Neural progenitor cell (in vitro differentiated cells): ENCODE measurements around the gene PARVA. TPM values are rescaled to one million over a fixed set of nuclear protein-coding genes. Genes with fewer than 3 reads are reported as not detected.

ENCODE experiments used
- DNase-seq: peaks from one replicate; pipeline ENCODE4 v3.0.0-alpha.2; 2016; ENCODE audit warnings: low spot score
- H2AFZ ChIP-seq: fragments of 200-600 bp; sonication (generic); replicated peaks from 2 replicates; pipeline ENCODE4 v1.6.1; 2016; ENCODE audit warnings: antibody characterized with exemption
- H3F3A ChIP-seq: fragments of 200-600 bp; sonication (generic); 2 replicates; pipeline ENCODE4 v1.6.1; 2016; ENCODE audit warnings: antibody characterized with exemption, low read depth
- H3K27ac ChIP-seq: fragments of 200-600 bp; sonication (generic); 2 replicates; pipeline ENCODE4 v1.5.1; 2016; ENCODE audit warnings: mild to moderate bottlenecking
- H3K27me3 ChIP-seq: fragments of 200-600 bp; sonication (generic); 2 replicates; pipeline ENCODE4 v1.6.1; 2016; ENCODE audit warnings: mild to moderate bottlenecking, moderate library complexity
- H3K36me3 ChIP-seq: fragments of 200-600 bp; sonication (generic); 2 replicates; pipeline ENCODE4 v1.5.1; 2016
- H3K4me1 ChIP-seq: fragments of 200-600 bp; sonication (generic); 2 replicates; pipeline ENCODE4 v1.6.1; 2016; ENCODE audit warnings: mixed run types
- H3K4me2 ChIP-seq: fragments of 200-600 bp; sonication (generic); 2 replicates; pipeline ENCODE4 v1.6.1; 2016
- H3K4me3 ChIP-seq: fragments of 200-600 bp; sonication (generic); 2 replicates; pipeline ENCODE4 v1.5.1; 2016
- H3K79me2 ChIP-seq: fragments of 200-600 bp; sonication (generic); 2 replicates; pipeline ENCODE4 v1.6.1; 2016; ENCODE audit warnings: low read depth
- H3K9ac ChIP-seq: fragments of 200-600 bp; sonication (generic); 2 replicates; pipeline ENCODE4 v1.6.1; 2016
- H3K9me3 ChIP-seq: fragments of 200-600 bp; sonication (generic); 2 replicates; pipeline ENCODE4 v1.5.1; 2016; ENCODE audit warnings: low read depth
- H4K20me1 ChIP-seq: fragments of 200-600 bp; sonication (generic); 2 replicates; pipeline ENCODE4 v1.6.1; 2016; ENCODE audit warnings: low read depth
- H3K27ac Mint-ChIP-seq: 3 replicates; pipeline ENCODE4 v1.8.0; 2021; ENCODE audit warnings: mixed read lengths
- H3K27me3 Mint-ChIP-seq: 2 replicates; pipeline ENCODE4 v1.8.0; 2022; ENCODE audit warnings: low read depth, mild to moderate bottlenecking, inconsistent platforms, moderate library complexity, mixed read lengths; ENCODE audit not compliant: insufficient read depth
- H3K36me3 Mint-ChIP-seq: 3 replicates; pipeline ENCODE4 v1.8.0; 2021; ENCODE audit warnings: mixed read lengths
- H3K4me1 Mint-ChIP-seq: 3 replicates; pipeline ENCODE4 v1.8.0; 2021; ENCODE audit warnings: mixed read lengths
- H3K4me3 Mint-ChIP-seq: 3 replicates; pipeline ENCODE4 v1.8.0; 2021; ENCODE audit warnings: mild to moderate bottlenecking, moderate library complexity, mixed read lengths
- H3K9me3 Mint-ChIP-seq: 3 replicates; pipeline ENCODE4 v1.8.0; 2020; ENCODE audit warnings: mixed read lengths
- EZH2 ChIP-seq: fragments of 200-600 bp; sonication (generic); IDR thresholded peaks from 2 replicates; pipeline ENCODE4 v1.6.1; 2017; ENCODE audit warnings: antibody characterized with exemption, mild to moderate bottlenecking, moderate library complexity
- EZH2phosphoT487 ChIP-seq: fragments of 200-600 bp; sonication (generic); IDR thresholded peaks from 2 replicates; pipeline ENCODE4 v1.6.1; 2017; ENCODE audit warnings: antibody characterized with exemption
- total RNA-seq: library from RNA; depleted of rRNA; stranded (reverse); fragments of >200 nt; gene quantifications from 2 replicates; pipeline ENCODE4 v1.2.3, GENCODE V29; 2015; ENCODE audit warnings: low replicate concordance
- TF ChIP-seq, protein P1 (sequence below): fragments of 200-600 bp; sonication (generic); IDR thresholded peaks from 2 replicates; pipeline ENCODE4 v1.5.1; 2017; ENCODE audit warnings: antibody characterized with exemption, mild to moderate bottlenecking

The PARVA gene
- total RNA-seq, 1 donor from 2014 or later = 15.3 TPM

DNA sequence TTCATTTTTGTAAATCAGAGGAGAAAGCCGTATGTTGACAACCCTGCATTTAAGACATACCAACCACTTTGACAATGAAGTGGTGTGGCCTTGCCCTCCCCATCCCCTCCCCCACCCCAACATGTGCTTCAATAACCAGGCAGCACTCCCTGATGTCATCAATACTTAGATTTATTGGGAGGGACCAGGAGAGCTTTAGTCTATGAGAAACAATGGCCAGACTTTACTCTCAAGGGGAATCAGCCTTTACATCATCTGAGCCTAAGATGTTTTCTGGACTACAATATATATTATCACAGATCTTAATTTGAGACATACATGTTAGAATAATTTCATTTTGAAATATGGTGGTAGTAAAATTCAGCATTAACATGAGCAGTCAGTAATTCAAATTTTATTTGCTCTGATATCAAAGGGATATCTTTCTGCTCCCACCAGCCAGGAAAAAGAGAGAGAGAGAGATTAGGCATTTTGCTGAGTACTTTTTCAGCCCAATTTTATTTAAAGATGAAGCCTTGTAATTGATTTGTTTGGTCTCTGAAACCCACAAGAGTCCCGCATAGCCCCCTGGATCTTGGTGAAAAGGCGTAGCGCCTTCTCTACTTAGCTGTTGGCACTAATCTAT, 38.1 kb downstream of the PARVA start:
- H3K9me3 Mint-ChIP-seq = no peaks in the 10 kb centered on the region
- no peak overlapping the region for H3K9ac ChIP-seq
- peaks cover 2% of the 10 kb centered on the region for H3K36me3 Mint-ChIP-seq
- TF ChIP-seq EZH2 = no peak
- TF ChIP-seq, protein P1, sequence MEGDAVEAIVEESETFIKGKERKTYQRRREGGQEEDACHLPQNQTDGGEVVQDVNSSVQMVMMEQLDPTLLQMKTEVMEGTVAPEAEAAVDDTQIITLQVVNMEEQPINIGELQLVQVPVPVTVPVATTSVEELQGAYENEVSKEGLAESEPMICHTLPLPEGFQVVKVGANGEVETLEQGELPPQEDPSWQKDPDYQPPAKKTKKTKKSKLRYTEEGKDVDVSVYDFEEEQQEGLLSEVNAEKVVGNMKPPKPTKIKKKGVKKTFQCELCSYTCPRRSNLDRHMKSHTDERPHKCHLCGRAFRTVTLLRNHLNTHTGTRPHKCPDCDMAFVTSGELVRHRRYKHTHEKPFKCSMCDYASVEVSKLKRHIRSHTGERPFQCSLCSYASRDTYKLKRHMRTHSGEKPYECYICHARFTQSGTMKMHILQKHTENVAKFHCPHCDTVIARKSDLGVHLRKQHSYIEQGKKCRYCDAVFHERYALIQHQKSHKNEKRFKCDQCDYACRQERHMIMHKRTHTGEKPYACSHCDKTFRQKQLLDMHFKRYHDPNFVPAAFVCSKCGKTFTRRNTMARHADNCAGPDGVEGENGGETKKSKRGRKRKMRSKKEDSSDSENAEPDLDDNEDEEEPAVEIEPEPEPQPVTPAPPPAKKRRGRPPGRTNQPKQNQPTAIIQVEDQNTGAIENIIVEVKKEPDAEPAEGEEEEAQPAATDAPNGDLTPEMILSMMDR = no peak
- TF ChIP-seq EZH2phosphoT487 = no peak
- no peak overlapping the region for H3K27ac Mint-ChIP-seq
- no peak overlapping the region for H3K4me3 Mint-ChIP-seq
- H3K79me2 ChIP-seq = no peaks in the 10 kb centered on the region
- no peak overlapping the region for H3K27ac ChIP-seq
- H3K36me3 ChIP-seq = no peaks in the 10 kb centered on the region
- no peak overlapping the region for H3K4me3 ChIP-seq
- peaks cover 3% of the 10 kb centered on the region for H3K4me1 ChIP-seq
- H3F3A ChIP-seq = peaks cover 3% of the 10 kb centered on the region
- H3K9me3 ChIP-seq = no peaks in the 10 kb centered on the region
- H3K4me2 ChIP-seq = no peak overlapping the region
- no peak for DNase-seq
- no peaks in the 10 kb centered on the region for H3K27me3 ChIP-seq
- peaks cover 4% of the 10 kb centered on the region for H3K27me3 Mint-ChIP-seq
- H3K4me1 Mint-ChIP-seq = peaks cover 35% of the 10 kb centered on the region
- H4K20me1 ChIP-seq = no peaks in the 10 kb centered on the region
- no peak overlapping the region for H2AFZ ChIP-seq

DNA sequence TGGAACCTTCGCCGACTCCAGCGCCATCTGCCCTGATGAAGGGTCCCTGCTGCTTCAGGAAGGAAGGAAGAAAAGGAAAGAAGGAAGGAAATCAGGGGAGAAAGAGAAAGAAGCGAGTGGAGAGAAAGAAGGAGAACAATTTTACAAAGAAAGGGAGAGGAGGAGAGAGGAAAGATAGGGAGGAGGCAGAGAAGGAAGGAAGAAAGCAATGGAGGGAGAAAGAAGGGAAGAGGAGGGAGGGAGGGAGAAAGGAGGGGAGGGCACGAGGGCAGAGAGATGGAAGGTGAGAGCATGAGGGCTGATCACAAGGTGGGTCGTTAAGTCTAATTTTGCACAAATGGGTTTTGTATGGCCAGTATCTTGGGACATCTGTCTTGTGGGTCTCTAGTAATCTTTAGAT, 39.2 kb downstream of the PARVA start:
- DNase-seq = no peak
- H3K9me3 Mint-ChIP-seq = no peaks in the 10 kb centered on the region
- H3K4me3 Mint-ChIP-seq = no peak overlapping the region
- peaks cover 2% of the 10 kb centered on the region for H3K36me3 Mint-ChIP-seq
- Histone ChIP-seq H3K27me3 (no peaks in the 10 kb centered on the region), H3K79me2 (no peaks in the 10 kb centered on the region), H3K36me3 (no peaks in the 10 kb centered on the region), H3K4me3 (no peak overlapping the region), H3F3A (peaks cover 3% of the 10 kb centered on the region), H3K9ac (no peak overlapping the region), H3K9me3 (no peaks in the 10 kb centered on the region), H3K4me2 (no peak overlapping the region), H4K20me1 (no peaks in the 10 kb centered on the region), H3K27ac (no peak overlapping the region), H3K4me1 (peaks cover 3% of the 10 kb centered on the region), H2AFZ (no peak overlapping the region)
- TF ChIP-seq, protein P1 = no peak
- TF ChIP-seq EZH2phosphoT487 = no peak
- no peak for TF ChIP-seq EZH2
- H3K27me3 Mint-ChIP-seq = peaks cover 4% of the 10 kb centered on the region
- H3K27ac Mint-ChIP-seq = no peak overlapping the region
- peaks cover 28% of the 10 kb centered on the region for H3K4me1 Mint-ChIP-seq

DNA sequence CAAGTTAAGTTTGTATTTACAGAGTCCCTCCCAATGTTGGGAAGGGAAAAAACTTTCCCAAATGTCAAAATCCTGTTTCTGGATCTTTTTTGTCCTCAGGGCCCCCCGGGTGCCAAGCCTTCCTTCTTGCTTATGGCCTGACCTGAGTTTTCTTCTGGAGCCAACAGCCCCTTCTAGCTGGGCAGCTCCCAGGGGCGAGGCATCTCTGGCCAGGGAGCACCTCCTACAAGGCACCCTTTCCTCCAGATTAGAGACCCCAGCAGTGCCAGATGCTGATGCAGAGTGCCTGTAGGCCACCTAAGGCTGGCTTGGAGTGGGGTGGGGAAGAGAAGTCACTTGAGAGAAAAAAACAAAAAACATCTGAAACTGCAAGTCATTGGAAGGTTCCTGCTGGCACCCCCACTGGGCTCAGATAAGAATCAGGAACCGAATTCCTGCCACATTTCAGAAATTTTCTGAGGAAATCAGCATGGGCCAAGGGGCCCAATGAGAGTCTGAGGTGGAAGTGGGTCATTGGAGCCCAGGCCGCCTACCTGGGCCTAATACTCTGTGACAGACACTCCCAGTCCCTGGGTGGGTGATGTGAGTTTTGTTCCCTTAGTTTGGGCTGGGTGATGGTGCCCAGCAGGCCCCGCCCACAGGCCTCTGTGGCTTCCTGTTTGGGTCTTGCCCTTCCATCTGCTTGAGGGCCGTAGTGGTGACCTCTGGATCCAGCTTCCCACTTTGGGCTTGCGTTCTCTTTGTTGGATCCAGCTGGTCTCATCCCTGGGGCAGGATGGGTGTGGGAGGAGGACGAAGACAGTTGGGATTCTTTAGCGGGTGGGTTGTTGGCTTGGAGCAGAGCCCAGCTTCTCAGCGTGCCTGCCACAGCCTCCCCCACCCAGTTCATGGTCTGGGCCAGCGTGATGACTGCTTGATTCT, 40.6 kb downstream of the PARVA start:
- no peak overlapping the region for H2AFZ ChIP-seq
- no peak for DNase-seq
- no peaks in the 10 kb centered on the region for H3K79me2 ChIP-seq
- H3K27me3 ChIP-seq = no peaks in the 10 kb centered on the region
- Mint-ChIP-seq H3K4me1 (peaks cover 15% of the 10 kb centered on the region), H3K4me3 (no peak overlapping the region), H3K9me3 (no peaks in the 10 kb centered on the region), H3K36me3 (peaks cover 2% of the 10 kb centered on the region), H3K27ac (no peak overlapping the region), H3K27me3 (peaks cover 4% of the 10 kb centered on the region)
- H3K36me3 ChIP-seq = no peaks in the 10 kb centered on the region
- no peak overlapping the region for H3K4me2 ChIP-seq
- H3K9me3 ChIP-seq = no peaks in the 10 kb centered on the region
- no peak overlapping the region for H3K27ac ChIP-seq
- TF ChIP-seq, protein P1 = no peak
- TF ChIP-seq EZH2phosphoT487 = no peak
- TF ChIP-seq EZH2 = no peak
- no peak overlapping the region for H3K9ac ChIP-seq
- H3K4me3 ChIP-seq = no peak overlapping the region
- H3K4me1 ChIP-seq = no peaks in the 10 kb centered on the region
- H3F3A ChIP-seq = no peaks in the 10 kb centered on the region
- H4K20me1 ChIP-seq = no peaks in the 10 kb centered on the region
